GM21423 (cell line): ENCODE results near the gene NUP93.

Experiments used
- ATAC-seq: cut with Tn5 transposase; IDR thresholded peaks from one replicate; pipeline ENCODE4 v1.9.1; 2021; ENCODE audit warnings: mild to moderate bottlenecking, moderate library complexity; ENCODE audit not compliant: unreplicated experiment

The NUP93 gene

DNA sequence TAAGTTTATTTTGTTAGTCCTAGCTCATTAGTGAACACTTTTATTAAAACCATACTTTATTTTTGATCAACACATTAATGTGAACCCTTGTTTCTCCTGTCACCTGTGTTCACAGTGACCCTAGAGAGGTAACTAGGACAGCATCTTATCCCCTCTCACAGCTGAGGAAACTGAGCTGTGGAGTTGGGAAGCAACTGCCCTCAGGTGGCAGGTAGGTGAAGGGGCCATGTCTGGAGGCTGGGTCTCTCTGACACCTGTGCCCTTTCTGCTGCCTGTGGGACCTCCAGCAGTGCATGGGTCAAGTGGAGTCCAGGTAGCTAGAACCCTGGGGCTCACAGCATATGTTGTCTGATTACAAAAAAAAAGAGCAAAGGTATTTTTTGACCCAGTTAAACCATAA, 112.2 kb downstream of the NUP93 start:
- no peak for ATAC-seq

- no peak for ATAC-seq
Observed at GRCh38 chr16:56844056-56844455, 114.1 kb downstream of the NUP93 start.

- ATAC-seq, result no peak
Observed at GRCh38 chr16:56847173-56847910, 117.4 kb downstream of the NUP93 start.

DNA sequence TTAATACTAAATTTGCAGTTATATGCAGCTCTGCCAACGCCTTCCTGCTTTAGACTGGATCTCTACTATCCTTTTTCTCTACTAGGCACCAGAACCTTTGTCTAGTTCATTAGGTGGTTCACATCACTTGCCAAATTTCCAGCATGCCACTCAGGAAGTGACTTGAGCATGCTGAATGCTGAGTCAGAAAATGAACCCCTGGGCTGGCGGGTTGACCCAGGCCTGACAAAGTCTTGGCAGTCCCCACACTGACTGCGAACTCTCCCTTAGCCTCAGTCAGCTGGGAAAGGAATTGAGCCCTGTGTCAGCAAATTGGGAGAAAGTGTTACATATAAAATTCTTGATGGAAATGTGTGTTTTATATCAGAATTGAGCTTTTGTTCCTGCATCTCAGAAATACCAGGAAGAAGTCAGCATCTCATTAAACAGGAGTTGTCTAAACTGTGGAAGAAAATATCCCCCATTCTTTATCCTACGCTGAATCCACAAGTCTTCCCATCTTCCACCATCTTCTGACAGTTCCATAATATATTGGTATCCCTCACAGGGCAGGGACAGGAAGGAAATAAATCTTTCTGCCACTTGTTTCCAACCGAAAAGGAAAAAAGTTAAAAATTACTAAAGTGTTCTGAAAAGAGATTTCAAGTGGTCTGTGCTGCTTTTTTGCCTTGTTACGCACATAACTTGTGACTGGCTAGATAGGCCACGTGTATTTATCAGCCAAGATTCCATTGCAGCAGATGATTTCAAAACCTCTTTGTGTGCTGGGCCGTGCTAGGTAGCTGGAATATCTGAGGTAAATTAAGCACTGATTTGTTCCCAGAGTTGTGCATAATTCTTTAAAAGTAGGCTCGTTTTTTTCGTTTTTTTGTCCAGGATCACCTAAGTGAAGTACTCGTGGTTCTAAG, 118.4 kb downstream of the NUP93 start:
- ATAC-seq, result no peak

GRCh38 chr16:56848955-56849689, 119.2 kb downstream of the NUP93 start:
- ATAC-seq, result no peak

DNA sequence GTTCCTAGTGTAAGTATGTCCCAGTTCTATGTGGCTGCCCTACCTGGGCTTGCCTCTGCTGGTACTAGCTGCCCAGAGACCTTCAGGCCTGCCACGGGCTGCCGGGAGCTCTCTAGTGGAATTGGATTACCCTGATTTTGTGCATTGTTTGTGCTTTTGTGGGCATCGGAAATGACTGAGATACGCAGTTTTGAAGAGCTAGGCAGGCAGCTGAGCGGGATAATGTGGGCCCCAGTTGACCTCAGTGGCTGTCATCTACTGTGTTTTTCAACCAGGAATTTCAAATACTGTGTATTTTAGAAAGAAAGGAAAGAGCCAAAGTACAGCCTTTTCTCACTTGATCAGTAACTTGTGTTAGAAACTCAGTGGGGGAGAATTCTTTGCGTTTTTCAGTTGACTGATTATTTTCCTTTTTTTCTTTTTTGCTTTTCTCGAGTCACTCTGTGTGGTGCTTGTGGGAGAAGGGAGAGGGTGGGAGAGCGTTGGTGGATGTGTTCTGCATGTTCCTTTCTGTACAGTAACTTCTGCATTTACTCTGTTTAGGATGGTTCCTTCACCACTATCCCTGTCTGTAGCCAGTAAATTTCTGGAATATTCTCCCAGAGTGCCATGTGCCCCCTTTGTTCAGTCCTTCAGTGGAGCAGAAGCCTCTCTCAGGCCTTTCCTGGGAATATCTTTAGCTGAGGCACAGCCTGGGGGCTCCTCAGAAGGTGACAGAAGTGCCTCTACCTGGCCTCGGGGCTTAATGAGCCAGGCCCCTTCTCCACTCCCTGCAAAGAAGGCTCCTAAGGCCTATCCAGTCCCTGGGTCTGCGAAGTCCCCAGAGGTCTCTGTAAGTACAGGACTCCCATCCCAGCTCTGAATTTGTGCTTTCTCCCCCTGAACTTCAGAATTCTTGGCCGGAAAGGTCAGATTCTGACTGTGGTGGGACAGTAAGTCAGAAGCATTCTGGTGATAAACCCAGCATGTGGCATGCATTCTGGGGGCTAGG, 120.1 kb downstream of the NUP93 start:
- ATAC-seq, result no peak

DNA sequence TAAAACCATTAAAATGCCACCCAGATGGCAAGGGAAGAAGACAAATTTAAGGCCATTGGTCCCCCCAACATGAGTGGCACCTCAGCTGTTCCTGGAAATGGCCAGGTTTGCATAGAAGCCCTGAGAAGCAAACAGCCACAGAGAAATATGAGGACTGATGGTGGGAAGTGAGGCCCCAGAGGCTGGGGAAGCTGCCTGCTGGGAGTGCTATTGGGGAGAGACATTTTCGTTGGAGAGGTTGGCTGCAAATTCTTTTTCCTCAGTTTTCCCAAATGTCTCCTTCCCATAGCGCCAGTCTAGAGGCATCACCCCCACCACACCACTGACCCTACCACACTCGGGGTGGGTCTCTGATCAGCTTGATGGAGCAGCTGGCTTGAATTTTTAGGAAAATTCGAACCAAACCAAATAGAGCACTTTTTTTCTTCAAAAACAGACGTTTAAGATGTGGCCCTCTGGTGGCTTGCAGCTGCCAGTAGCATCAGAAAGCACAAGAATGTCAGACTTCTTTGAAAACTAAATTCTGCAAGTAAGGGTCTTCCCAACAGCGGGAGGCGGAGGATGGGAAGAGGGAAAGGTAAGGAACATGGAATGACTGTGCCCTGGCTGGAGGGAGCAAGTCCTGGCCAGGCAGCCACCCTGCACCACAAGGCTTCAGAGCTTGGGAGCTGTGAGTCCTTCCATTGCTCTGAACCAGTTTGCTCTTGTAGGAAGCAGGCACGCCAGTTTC, 121.9 kb downstream of the NUP93 start:
- no peak for ATAC-seq

DNA sequence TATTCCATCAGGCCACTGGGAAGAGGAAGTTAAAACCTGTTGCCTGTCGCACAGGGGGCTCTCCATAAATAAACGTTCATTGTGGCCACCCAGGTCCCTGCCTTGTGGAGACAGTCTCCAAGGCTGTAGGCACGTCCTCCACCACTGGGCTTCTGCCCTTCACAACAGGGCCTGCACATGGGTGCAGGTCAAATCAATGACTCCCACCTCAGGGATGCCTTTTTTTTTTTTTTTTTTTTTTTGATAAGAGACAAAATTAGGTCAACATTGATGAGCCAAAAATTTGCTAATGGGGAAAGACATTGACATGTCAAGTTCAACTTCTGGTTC, 122.4 kb downstream of the NUP93 start:
- no peak for ATAC-seq

- no peak for ATAC-seq
Observed at GRCh38 chr16:56852968-56853367, 123.0 kb downstream of the NUP93 start.

DNA sequence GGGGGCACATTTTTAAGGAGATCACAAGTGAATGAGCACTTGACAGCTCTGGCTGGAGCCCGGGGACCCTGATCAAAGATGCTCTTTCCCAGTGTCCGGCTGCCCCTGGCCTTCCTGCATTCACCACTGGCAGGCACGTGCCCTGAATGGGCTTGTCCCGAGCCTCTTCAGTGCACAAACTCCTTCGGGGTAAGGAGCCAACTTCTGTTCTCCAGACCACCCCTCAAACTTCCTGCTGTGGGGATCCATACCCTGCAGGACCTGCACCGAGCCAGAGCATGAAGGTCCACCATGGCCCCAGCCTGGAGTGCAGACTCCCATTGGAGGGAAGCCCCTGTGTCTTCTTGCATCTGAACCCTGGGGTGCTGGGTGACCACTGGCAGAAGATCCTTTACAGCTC, 125.3 kb downstream of the NUP93 start:
- ATAC-seq, result no peak

DNA sequence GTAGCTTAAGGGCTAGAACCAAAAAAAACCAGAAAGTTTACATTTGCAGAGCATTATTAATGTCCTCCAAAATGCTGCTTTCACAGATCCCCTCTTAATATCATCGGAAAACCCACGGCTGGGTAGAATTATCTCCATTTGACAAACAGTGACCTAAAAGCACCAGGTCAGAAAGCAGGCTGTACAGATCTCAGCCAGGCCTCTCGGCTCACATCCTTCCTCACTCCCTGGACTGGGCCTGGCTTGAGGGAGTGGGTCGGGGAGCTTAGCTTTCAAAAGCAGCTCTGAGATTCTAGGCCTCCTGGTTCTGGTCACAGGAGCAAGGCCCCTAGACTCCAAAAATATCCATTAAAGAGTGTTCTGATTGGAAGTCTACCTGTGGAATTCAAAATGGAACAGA, 126.0 kb downstream of the NUP93 start:
- ATAC-seq, result no peak

DNA sequence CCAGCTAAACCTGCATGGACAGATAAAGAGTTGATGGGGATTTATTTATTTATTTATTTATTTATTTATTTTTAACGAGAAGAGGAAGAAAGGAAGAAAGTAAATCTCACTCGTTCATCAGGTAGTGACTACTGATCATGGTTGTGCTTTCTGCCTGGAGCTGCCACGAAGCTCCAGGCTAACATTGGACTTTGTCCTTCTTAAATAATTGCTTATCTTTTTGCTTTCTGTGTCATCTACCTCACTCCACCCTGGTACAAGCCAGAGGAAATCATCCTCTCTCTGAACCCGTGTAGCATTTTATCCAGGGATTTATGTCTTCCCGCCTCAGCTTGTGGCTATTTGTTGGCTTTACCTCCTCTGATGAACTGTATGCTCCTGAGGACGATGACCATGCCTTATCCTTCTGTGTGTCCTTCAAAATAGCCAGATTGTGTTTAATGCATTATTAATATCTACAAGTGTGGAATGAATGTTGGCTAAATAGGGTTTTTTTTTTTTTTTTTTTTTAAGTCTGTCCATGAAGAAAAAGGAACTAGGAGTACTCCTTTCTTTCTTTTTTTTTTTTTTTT, 127.0 kb downstream of the NUP93 start:
- no peak for ATAC-seq

DNA sequence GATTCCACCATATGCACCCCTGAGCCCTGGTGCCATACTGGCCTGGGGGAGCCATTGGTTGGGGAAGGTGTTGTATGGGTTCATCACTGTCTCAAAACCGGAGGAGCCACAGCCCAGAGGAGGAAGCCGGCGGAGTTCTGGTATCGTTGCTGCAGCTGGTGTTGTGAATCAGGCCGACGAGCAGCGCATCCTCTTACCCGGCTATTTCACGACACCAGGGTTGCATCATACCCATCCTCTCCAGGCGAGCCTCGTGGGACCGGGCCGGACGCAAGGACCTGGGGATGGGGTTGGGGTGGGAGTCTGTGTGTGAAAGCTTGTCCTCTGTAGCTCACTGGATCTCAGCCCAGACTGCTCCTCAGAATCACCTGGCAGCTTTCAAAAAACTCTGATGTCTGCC, 128.4 kb downstream of the NUP93 start:
- ATAC-seq, result no peak

- no peak for ATAC-seq
Observed at GRCh38 chr16:56859636-56860035, 129.7 kb downstream of the NUP93 start.

DNA sequence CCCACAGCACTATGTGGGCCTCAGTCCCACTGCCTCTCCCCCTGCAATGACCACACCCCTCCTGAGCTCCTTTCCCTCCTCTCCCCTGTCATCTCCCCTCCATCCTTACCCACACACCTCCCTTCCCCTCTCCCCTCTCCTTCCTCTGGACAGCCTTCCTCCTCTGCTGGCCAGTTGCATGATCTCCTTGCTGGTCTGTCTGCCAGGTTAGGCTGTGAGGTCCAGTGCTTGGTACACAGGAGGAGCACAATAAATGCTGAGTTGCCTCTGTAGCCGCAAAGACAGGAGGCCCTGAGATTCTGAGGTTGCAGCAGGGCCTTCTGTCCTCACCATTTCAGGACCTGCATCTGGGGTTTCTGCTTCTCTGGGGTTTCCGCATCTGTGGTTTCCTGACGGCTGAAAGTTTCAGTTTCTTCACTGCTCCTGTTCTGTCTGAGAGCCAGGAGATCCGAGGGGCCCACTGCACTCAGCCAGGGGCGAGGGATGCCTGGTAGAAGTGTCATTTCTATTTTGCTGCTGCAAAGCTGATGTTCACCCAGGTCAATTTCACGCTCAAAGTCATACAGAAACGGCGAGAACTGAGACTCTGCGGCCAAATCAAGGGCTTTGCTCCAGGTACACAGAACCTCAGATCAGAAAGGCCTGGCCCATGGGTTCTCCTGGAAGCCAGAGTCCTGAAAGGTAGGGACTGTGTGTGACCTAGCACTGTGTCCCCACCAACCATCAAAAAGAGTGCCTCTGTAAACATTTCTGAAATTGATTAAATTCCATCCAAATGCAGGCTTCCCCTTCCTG, 130.5 kb downstream of the NUP93 start:
- peak; percentile 62 for ATAC-seq

DNA sequence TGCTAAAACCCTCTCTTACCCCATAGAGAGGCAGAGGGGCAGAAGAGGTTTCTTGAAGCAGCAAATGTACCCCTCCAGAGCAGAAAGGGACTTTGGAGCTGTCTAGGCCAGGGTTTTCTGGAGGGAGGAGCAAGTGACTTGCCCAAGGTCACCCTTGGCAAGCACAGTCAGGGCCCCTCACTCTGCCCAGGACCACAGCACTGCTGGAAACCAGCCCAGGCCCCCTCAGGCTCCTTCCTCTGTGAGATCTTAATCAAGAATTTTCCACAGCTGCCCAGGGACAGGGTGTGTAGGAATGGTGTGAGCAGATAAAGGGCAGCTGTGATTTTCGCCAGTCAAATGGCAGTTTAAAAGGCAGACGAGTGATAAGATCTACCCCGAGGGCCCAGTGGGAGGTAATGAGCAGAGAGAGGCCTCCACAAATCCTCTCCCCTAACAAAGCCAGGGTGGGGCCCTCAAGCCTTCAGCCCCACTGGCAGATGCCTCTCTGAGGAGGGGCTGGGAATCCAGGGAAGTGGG, 131.2 kb downstream of the NUP93 start:
- ATAC-seq, result no peak

DNA sequence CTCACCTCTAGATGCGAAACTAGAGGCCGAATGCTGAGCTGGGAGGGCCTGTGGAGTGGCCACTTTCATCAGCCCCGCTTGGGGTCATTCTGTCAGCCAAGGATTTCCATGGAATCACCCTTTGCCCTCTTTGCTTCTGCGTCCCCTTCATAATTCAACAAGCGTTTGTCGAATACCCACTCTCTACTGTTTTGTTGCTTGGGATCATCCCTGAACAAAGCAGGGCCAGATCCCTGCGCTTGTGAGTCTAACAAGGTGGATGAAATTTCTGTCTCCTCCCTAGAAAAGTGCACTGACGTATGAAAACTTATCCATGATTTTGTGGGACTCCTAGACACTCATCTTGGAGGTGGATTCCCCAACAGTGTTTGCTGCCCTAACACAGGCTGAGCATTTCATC, 131.8 kb downstream of the NUP93 start:
- ATAC-seq, result no peak

- no peak for ATAC-seq
Observed at GRCh38 chr16:56862776-56863175, 132.8 kb downstream of the NUP93 start.
